GM21737 (cell line): ENCODE results near the gene CPNE2.
A peak's percentile ranks its signal among the peaks of the same experiment; 100 is the strongest.
"Not testable (repeated sequence)": the region's sequence is repeated elsewhere in the genome, so short reads cannot be mapped to it uniquely, and the experiment has no call there.

ENCODE experiments used
- ATAC-seq: cut with Tn5 transposase; IDR thresholded peaks from one replicate; pipeline ENCODE4 v1.9.1; 2021; ENCODE audit warnings: mild to moderate bottlenecking, moderate library complexity; ENCODE audit not compliant: unreplicated experiment

CPNE2 gene

GRCh38 chr16:57069635-57070370 is 22.6 kb upstream of the CPNE2 start:
- ATAC-seq, result no peak

- ATAC-seq, result no peak
These were observed 22.0 kb upstream of the CPNE2 start for GRCh38 chr16:57070424-57070823.

GRCh38 chr16:57071081-57071732 is 21.2 kb upstream of the CPNE2 start:
- ATAC-seq, result not testable (repeated sequence)

GRCh38 chr16:57071831-57072582 is 20.4 kb upstream of the CPNE2 start:
- ATAC-seq, result no peak

GRCh38 chr16:57072616-57073275 is 19.6 kb upstream of the CPNE2 start:
- ATAC-seq, result no peak

GRCh38 chr16:57077714-57078113 is 14.7 kb upstream of the CPNE2 start:
- ATAC-seq, result no peak

- ATAC-seq, result no peak
These were observed 10.6 kb upstream of the CPNE2 start for GRCh38 chr16:57081744-57082143.

- no peak for ATAC-seq
These were observed 9.7 kb upstream of the CPNE2 start for GRCh38 chr16:57082664-57083063.

GRCh38 chr16:57083485-57084126 is 8.8 kb upstream of the CPNE2 start:
- ATAC-seq, result no peak

GRCh38 chr16:57084257-57084770 is 8.1 kb upstream of the CPNE2 start:
- ATAC-seq, result peak; percentile 52

- ATAC-seq, result no peak
These were observed 7.4 kb upstream of the CPNE2 start for GRCh38 chr16:57084996-57085395.

GRCh38 chr16:57087003-57087402 is 5.4 kb upstream of the CPNE2 start:
- ATAC-seq, result no peak

- ATAC-seq, result no peak
These were observed 3.0 kb upstream of the CPNE2 start for GRCh38 chr16:57089406-57089805.

- no peak for ATAC-seq
These were observed 996 bp upstream of the CPNE2 start for GRCh38 chr16:57091200-57091974.

- peak; percentile 38 for ATAC-seq
These were observed 516 bp downstream of the CPNE2 start for GRCh38 chr16:57092786-57093411.

- no peak for ATAC-seq
These were observed 1.5 kb downstream of the CPNE2 start for GRCh38 chr16:57093666-57094564.

- ATAC-seq, result no peak
These were observed 2.5 kb downstream of the CPNE2 start for GRCh38 chr16:57094911-57095310.

GRCh38 chr16:57096192-57096591 is 3.8 kb downstream of the CPNE2 start:
- no peak for ATAC-seq
